Kidney capillary endothelial cell (primary cell): ENCODE measurements around the gene SLC1A6.
"Not testable (repeated sequence)": the region's sequence is repeated elsewhere in the genome, so short reads cannot be mapped to it uniquely, and the experiment has no call there.

Experiments
- DNase-seq: peaks from one replicate; pipeline ENCODE4 v3.0.0-alpha.2; 2018; ENCODE audit warnings: low spot score

Gene SLC1A6

GRCh38 chr19:14957464-14957863, 22.2 kb downstream of the SLC1A6 start:
- DNase-seq: no peak

DNA sequence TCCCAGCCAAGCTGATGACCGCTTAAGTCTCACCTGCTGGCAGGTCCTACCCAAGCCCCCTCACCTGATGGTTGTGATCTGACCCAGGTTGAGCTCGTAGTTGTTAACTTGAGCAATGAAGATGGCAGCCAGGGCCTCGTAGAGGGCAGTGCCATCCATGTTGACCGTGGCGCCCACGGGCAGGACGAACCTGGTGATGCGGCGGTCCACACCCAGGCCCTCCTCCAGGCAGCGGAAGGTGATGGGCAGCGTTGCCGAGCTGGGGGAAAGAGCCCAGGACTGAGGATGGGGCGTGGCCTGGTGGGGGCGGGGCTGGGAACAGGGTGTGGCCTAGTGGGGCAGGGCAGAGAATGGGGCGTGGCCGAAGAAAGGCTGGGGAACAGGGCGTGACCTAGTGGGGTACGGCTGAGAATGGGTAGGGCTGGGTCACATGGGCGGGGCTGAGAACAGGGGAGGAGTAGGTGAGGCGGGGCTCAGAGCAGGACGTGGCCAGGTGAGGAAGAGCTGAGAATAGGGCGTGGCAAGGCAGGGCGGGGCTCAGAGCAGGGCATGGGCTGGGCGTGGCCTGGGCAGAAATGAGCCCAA, 25.5 kb downstream of the SLC1A6 start:
- DNase-seq: no peak

GRCh38 chr19:14952767-14953166, 26.9 kb downstream of the SLC1A6 start:
- DNase-seq: no peak

- no peak for DNase-seq
Measured at GRCh38 chr19:14950421-14950820, 29.2 kb downstream of the SLC1A6 start.

- no peak for DNase-seq
Measured at GRCh38 chr19:14949876-14950275, 29.8 kb downstream of the SLC1A6 start.

- not testable (repeated sequence) for DNase-seq
Measured at GRCh38 chr19:14949413-14949812, 30.3 kb downstream of the SLC1A6 start.

DNA sequence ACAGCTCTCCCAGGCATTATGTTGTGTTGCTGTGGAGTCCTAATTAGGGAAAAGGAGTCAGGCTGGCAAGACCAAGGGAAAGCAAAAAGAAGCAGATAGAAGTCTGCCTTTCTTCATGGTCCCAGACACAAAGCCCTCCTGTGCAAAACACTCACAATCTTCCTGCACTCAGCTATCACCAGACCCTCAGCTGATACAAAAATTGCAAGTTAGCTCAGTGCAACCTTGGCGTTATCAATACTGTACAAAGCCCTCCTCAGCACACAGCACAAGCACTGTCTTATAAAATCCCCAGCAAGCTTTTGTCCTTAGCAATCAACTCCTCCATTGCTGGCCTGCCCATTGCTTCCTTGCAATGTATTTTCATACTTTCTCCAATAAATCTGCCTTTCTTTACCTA, 35.2 kb downstream of the SLC1A6 start:
- no peak for DNase-seq

DNA sequence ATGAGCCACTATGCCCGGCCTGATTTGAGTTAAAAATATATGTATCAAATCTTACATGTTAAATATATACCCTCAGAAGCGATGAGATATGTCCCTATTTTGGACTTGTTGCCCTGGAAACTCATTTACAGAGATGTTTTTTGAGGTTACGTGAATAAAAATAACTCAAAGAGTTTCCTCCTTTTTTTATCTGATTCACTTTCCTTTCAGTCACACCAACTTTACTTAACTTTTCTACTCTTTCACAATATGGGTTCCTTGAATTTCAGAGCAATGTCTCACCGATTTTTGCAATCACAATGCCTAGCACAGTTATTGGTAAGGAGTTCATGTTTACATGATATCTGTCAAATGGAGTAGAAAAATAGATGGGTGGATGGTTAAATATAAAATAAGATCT, 36.1 kb downstream of the SLC1A6 start:
- no peak for DNase-seq

DNA sequence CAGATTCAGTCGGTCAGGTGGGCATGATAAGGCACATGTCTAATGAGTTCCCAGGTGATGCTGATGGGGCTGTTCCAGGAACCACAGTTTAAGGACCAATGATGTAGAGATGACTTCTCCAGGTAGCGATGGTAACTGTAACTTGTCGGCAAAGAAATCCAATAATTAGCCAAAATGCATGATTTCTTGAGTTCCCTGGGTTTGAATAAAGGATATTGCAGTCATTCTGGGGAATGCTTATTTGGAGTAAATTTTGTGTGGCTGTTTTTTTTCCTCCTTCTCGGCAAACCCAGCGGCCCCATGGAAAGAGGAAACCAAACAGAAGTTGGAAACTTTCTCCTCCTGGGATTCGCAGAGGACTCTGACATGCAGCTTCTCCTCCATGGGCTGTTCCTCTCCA, 38.5 kb downstream of the SLC1A6 start, which contains the start of gene OR7C2:
TSS of gene OR7C2 (plus strand) at position 301 of the 400 bp plus-strand sequence. CDS start at position 301, 0 bp downstream.
- DNase-seq: no peak

GRCh38 chr19:14940266-14940665, 39.4 kb downstream of the SLC1A6 start:
- DNase-seq: no peak

GRCh38 chr19:14933506-14933905, 46.2 kb downstream of the SLC1A6 start:
- no peak for DNase-seq

DNA sequence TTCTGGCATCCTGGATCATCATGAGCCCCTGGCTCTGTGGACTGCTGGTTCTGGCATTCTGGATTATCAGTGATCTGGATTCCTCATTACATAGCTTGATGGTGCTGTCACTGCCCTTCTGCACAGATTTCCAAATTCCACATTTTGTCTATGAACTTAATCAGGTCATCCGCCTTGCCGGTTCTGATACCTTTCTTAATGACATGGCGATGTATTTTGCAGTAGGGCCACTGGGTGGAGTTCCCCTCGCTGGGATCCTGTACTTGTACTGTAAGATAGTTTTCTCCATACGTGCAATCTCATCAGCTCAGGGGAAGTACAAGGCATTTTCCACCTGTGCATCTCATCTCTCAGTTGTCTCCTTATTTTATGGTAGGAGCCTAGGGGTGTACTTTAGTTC, 62.8 kb downstream of the SLC1A6 start:
- DNase-seq: no peak

GRCh38 chr19:14915116-14915515, 64.5 kb downstream of the SLC1A6 start:
- no peak for DNase-seq

GRCh38 chr19:14906711-14907110, 73.0 kb downstream of the SLC1A6 start:
- no peak for DNase-seq

DNA sequence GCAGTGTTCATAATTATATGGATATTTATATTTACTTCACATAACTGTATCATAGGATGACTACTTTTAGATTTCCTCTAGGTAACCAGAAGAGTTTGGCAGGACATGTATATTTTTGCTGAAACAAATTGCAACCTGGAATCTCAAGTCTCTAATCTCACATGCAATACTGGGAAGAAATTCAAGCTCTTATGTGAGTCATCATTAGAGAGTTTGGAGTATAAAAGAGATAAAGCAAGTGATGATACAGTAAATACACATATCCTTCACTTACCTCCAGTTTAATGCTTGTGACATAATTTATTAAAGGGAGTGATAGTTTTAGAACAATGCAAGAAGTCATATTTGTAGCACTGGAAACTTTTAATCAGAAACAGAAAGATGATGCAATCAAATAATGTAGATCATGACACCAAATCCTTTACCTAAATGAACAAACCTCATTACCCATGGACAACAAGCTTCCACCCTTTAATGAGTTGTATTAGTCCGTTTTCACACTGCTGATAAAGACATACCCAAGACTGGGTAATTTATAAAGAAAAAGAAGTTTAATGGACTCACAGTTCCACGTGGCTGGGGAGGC, 77.9 kb downstream of the SLC1A6 start:
- DNase-seq: no peak
